ENCODE results near the gene HDGF. TPM values are rescaled to one million over a fixed set of nuclear protein-coding genes. Genes with fewer than 3 reads are reported as not detected.

The HDGF gene
- total RNA-seq, 1 donor from 2014 or later = 246 TPM

GRCh38 chr1:156775799-156776198 lies 24.3 kb upstream of the HDGF start:
- DNase-seq (ENCODE audit: low spot score) = no peak
- no peak overlapping the region for H3K4me3 ChIP-seq
- H3K4me2 ChIP-seq = no peak overlapping the region
- H3K36me3 ChIP-seq = no peaks in the 10 kb centered on the region
- H3K79me2 ChIP-seq (ENCODE audit: low read depth) = peaks cover 99% of the 10 kb centered on the region
- H4K20me1 ChIP-seq (ENCODE audit: low read depth) = peaks cover 79% of the 10 kb centered on the region
- no peaks in the 10 kb centered on the region for H3K27me3 ChIP-seq
- no peaks in the 10 kb centered on the region for H3K27me3 Mint-ChIP-seq (ENCODE audit: insufficient read depth, low read depth)
- H3K4me1 Mint-ChIP-seq = peaks cover 14% of the 10 kb centered on the region
- H3F3A ChIP-seq (ENCODE audit: low read depth) = peaks cover 7% of the 10 kb centered on the region
- no peak for TF ChIP-seq EZH2phosphoT487 (IDR thresholded peaks at IDR 0.05)
- no peak for TF ChIP-seq EZH2 (IDR thresholded peaks at IDR 0.05)
- no peak for TF ChIP-seq CTCF (IDR thresholded peaks at IDR 0.05)
- H3K4me1 ChIP-seq = no peaks in the 10 kb centered on the region
- H3K27ac Mint-ChIP-seq = no peak overlapping the region
- H3K4me3 Mint-ChIP-seq = no peak overlapping the region
- no peak overlapping the region for H2AFZ ChIP-seq (replicated peaks)
- peaks cover 22% of the 10 kb centered on the region for H3K36me3 Mint-ChIP-seq
- H3K9me3 ChIP-seq (ENCODE audit: low read depth) = no peaks in the 10 kb centered on the region
- H3K9ac ChIP-seq = no peak overlapping the region
- H3K9me3 Mint-ChIP-seq = no peaks in the 10 kb centered on the region
- H3K27ac ChIP-seq = no peak overlapping the region

GRCh38 chr1:156773607-156774006 lies 22.1 kb upstream of the HDGF start:
- H3K27ac ChIP-seq = no peak overlapping the region
- no peaks in the 10 kb centered on the region for H3K27me3 ChIP-seq
- no peak overlapping the region for H3K9ac ChIP-seq
- no peak overlapping the region for H3K4me2 ChIP-seq
- H3K4me3 ChIP-seq = no peak overlapping the region
- H3K36me3 Mint-ChIP-seq = peaks cover 26% of the 10 kb centered on the region
- H3F3A ChIP-seq (ENCODE audit: low read depth) = peaks cover 12% of the 10 kb centered on the region
- H3K27ac Mint-ChIP-seq = no peak overlapping the region
- no peaks in the 10 kb centered on the region for H3K9me3 Mint-ChIP-seq
- H3K4me1 ChIP-seq = peaks cover 15% of the 10 kb centered on the region
- H3K27me3 Mint-ChIP-seq (ENCODE audit: insufficient read depth, low read depth) = no peaks in the 10 kb centered on the region
- peaks cover 27% of the 10 kb centered on the region for H3K4me1 Mint-ChIP-seq
- H4K20me1 ChIP-seq (ENCODE audit: low read depth) = peaks cover 89% of the 10 kb centered on the region
- no peak for DNase-seq (ENCODE audit: low spot score)
- H2AFZ ChIP-seq (replicated peaks) = no peak overlapping the region
- H3K9me3 ChIP-seq (ENCODE audit: low read depth) = no peaks in the 10 kb centered on the region
- no peak for TF ChIP-seq EZH2phosphoT487 (IDR thresholded peaks at IDR 0.05)
- TF ChIP-seq EZH2 (IDR thresholded peaks at IDR 0.05) = no peak
- peak; percentile 11 for TF ChIP-seq CTCF (IDR thresholded peaks at IDR 0.05)
- H3K4me3 Mint-ChIP-seq = no peak overlapping the region
- H3K79me2 ChIP-seq (ENCODE audit: low read depth) = peaks cover 99% of the 10 kb centered on the region
- H3K36me3 ChIP-seq = no peaks in the 10 kb centered on the region

- no peak overlapping the region for H3K27ac Mint-ChIP-seq
- H3F3A ChIP-seq (ENCODE audit: low read depth) = peaks cover 16% of the 10 kb centered on the region
- no peaks in the 10 kb centered on the region for H3K9me3 Mint-ChIP-seq
These were observed 21.4 kb upstream of the HDGF start for GRCh38 chr1:156772728-156773497.

More at GRCh38 chr1:156772728-156773497, 21.4 kb upstream of the HDGF start:
- no peak overlapping the region for H2AFZ ChIP-seq (replicated peaks)
- H3K79me2 ChIP-seq (ENCODE audit: low read depth) = peaks cover 99% of the 10 kb centered on the region
- H3K9ac ChIP-seq = peak overlapping the region; percentile 9
- H3K27me3 Mint-ChIP-seq (ENCODE audit: insufficient read depth, low read depth) = no peaks in the 10 kb centered on the region
- no peak overlapping the region for H3K4me3 Mint-ChIP-seq
- no peaks in the 10 kb centered on the region for H3K9me3 ChIP-seq (ENCODE audit: low read depth)
- H3K4me1 Mint-ChIP-seq = peaks cover 30% of the 10 kb centered on the region
- H3K4me3 ChIP-seq = no peak overlapping the region
- TF ChIP-seq EZH2phosphoT487 (IDR thresholded peaks at IDR 0.05) = no peak
- no peak for TF ChIP-seq CTCF (IDR thresholded peaks at IDR 0.05)
- TF ChIP-seq EZH2 (IDR thresholded peaks at IDR 0.05) = no peak
- H3K36me3 ChIP-seq = no peaks in the 10 kb centered on the region
- H3K27ac ChIP-seq = no peak overlapping the region
- peaks cover 23% of the 10 kb centered on the region for H3K36me3 Mint-ChIP-seq
- H3K27me3 ChIP-seq = no peaks in the 10 kb centered on the region
- DNase-seq (ENCODE audit: low spot score) = no peak
- no peak overlapping the region for H3K4me2 ChIP-seq
- H3K4me1 ChIP-seq = peaks cover 17% of the 10 kb centered on the region
- peaks cover 91% of the 10 kb centered on the region for H4K20me1 ChIP-seq (ENCODE audit: low read depth)
